ENCODE data around the gene PHGDH. TPM values are rescaled to one million over a fixed set of nuclear protein-coding genes. Genes with fewer than 3 reads are reported as not detected.

Gene PHGDH
- total RNA-seq, 1 donor from 2014 or later, result 163 TPM

DNA sequence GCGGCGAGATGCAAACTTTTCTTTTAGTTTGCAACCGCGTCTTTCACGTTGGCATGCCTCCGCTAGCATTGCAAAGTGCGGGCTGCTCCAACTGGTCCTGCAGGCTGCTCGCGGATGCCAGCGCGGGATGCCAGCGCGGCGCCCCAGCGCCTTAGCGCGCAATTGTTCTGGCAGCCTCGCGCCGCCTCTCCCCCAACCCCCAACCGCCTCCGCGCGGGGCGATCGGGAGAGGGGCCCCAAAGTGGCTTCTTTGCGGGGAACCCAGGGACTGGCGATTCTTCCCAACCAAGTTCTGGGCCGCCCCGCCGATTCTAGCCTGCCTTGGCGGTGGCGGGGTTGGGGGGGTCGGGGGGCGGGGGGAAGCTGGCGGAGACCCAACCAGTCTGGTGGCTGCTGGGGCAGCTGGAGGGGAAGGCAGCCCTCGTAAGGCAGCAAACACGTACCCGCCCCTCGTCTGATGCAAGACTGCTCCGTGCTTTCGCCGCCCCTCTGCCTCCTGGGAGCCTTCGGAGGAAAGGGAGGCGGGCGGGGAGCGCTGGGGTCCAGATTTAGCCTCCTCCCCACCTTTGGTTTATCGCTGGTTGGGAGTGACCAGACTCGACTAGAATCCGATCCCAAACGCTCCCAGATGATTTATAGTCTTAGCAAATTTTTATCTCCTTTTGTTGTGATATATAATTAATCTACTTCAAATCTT is 756 bp downstream of the PHGDH start:
- Histone ChIP-seq H3K27me3 (ENCODE audit: control insufficient read depth, insufficient read depth, low read length) (no peaks in the 10 kb centered on the region), H3K36me3 (ENCODE audit: control insufficient read depth, insufficient read depth, low read length) (no peaks in the 10 kb centered on the region), H3K4me3 (ENCODE audit: low read depth, low read length) (peak overlapping the region; percentile 71)
- DNase-seq (ENCODE audit: low read depth), result peak; percentile 58
- TF ChIP-seq, protein P1, sequence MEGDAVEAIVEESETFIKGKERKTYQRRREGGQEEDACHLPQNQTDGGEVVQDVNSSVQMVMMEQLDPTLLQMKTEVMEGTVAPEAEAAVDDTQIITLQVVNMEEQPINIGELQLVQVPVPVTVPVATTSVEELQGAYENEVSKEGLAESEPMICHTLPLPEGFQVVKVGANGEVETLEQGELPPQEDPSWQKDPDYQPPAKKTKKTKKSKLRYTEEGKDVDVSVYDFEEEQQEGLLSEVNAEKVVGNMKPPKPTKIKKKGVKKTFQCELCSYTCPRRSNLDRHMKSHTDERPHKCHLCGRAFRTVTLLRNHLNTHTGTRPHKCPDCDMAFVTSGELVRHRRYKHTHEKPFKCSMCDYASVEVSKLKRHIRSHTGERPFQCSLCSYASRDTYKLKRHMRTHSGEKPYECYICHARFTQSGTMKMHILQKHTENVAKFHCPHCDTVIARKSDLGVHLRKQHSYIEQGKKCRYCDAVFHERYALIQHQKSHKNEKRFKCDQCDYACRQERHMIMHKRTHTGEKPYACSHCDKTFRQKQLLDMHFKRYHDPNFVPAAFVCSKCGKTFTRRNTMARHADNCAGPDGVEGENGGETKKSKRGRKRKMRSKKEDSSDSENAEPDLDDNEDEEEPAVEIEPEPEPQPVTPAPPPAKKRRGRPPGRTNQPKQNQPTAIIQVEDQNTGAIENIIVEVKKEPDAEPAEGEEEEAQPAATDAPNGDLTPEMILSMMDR (IDR thresholded peaks at IDR 0.05; ENCODE audit: insufficient read depth, low read length, poor library complexity, severe bottlenecking), result no peak

DNA sequence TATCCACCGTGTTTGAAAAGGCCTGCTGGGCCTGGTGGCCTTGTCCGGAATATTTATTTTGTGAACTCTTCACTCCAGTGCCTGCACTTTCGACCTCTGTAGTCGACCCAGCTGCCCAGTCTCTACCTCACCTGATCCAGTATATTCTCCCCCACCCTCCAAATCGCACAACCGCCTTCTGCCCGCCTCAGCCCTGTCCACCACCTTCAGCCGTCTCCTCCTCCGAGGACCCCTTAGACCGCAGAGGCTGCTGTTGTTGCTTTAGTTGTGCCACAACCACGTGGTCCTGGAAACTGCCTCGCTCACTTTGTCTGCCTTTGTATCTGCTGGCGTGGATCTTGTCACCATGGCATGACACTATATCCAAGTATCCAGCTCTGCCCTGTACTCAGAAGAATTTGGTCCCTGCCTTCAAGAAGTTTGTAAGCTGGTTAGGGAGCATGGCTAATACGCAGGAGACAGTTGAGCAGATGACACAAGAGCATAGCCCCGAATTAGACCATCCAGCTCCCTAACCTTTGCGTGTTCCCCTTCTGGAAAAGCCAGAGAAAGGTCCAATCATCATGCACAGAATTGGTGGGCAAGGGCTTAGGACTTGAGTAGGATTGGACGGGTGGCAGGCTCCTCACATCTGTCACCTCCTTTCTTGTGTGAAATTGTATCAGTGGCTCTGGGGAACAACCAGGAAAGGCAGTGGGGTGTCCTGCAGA is 1.5 kb downstream of the PHGDH start:
- TF ChIP-seq, protein P1 (IDR thresholded peaks at IDR 0.05; ENCODE audit: insufficient read depth, low read length, poor library complexity, severe bottlenecking), result no peak
- DNase-seq (ENCODE audit: low read depth), result no peak
- Histone ChIP-seq H3K4me3 (ENCODE audit: low read depth, low read length) (peak overlapping the region; percentile 71), H3K36me3 (ENCODE audit: control insufficient read depth, insufficient read depth, low read length) (no peaks in the 10 kb centered on the region), H3K27me3 (ENCODE audit: control insufficient read depth, insufficient read depth, low read length) (no peaks in the 10 kb centered on the region)

DNA sequence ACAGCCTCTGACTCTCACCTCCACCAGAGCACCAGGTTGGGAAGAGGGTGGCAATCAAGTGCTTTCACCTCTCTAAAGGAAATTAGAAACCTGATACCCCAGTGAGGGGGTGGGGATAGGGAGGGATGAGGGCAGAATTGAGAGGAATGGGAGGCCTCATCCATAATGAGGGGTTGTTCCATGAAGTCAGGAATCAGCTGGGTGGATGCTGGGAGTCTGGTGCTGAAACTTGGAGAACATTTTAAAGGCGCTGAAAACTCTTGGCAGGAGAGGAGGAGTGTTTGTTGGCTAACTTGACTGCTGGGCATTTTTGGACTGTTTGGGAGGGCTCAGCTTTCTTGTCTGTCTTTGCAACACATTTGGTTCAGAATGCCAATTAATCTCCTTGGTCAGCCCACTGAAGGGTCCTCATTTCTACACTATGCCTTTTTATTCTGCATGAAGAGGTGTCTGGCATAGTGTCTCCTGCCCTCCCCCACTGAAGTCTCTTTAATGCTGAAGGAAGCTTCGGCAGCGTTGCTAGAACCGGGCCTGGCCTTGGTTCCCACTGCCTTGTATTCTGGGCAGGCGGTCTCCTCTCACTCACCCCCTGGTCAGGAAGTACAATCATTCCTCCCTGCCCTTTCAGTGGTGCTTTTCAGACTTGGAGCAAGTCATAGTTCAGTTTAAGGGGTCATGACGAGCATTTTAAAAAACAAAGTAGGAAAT is 2.2 kb downstream of the PHGDH start:
- H3K36me3 ChIP-seq (ENCODE audit: control insufficient read depth, insufficient read depth, low read length), result no peaks in the 10 kb centered on the region
- no peak for DNase-seq (ENCODE audit: low read depth)
- TF ChIP-seq, protein P1 (IDR thresholded peaks at IDR 0.05; ENCODE audit: insufficient read depth, low read length, poor library complexity, severe bottlenecking), result no peak
- H3K4me3 ChIP-seq (ENCODE audit: low read depth, low read length), result no peak overlapping the region
- H3K27me3 ChIP-seq (ENCODE audit: control insufficient read depth, insufficient read depth, low read length), result no peaks in the 10 kb centered on the region

DNA sequence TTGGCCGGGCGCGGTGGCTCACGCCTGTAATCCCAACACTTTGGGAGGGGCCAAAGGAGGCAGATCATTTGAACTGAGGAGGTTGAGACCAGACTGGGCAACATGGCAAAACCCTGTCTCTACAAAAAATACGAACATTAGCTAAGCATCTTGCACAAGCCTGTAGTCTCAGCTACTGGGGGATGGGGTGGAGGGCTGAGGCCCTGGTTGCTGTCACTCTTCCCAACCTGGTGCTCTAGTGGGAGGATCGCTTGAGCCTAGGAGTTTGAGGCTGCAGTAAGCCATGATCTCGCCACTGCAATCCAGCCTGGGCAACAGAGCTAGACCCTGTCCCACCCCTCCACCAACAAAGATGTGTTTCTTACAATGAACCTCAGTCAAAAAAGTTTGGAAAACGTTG is 2.8 kb downstream of the PHGDH start:
- Histone ChIP-seq H3K36me3 (ENCODE audit: control insufficient read depth, insufficient read depth, low read length) (no peaks in the 10 kb centered on the region), H3K4me3 (ENCODE audit: low read depth, low read length) (no peak overlapping the region), H3K27me3 (ENCODE audit: control insufficient read depth, insufficient read depth, low read length) (no peaks in the 10 kb centered on the region)
- TF ChIP-seq, protein P1 (IDR thresholded peaks at IDR 0.05; ENCODE audit: insufficient read depth, low read length, poor library complexity, severe bottlenecking), result no peak
- no peak for DNase-seq (ENCODE audit: low read depth)

DNA sequence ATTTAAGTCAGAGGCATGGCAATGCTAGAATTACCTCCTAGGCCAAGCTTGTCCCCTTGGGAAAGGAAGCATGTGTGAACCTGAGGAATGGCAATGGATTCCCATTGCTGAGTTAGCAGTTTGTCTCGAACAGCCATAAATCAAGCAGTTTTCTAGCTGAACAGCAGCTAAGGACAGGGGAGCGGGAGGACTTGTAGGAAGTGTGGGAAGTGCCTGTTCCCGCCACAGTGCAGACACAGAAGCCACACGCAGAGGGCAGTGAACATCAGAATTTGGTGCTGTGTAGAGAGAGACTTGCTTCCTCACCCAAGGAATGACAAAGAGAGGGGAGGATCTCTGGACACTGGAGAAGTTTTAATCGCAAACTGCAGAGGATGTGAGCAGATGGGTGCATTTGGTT is 3.8 kb downstream of the PHGDH start:
- no peak for DNase-seq (ENCODE audit: low read depth)
- Histone ChIP-seq H3K27me3 (ENCODE audit: control insufficient read depth, insufficient read depth, low read length) (no peaks in the 10 kb centered on the region), H3K4me3 (ENCODE audit: low read depth, low read length) (no peak overlapping the region), H3K36me3 (ENCODE audit: control insufficient read depth, insufficient read depth, low read length) (no peaks in the 10 kb centered on the region)
- TF ChIP-seq, protein P1 (IDR thresholded peaks at IDR 0.05; ENCODE audit: insufficient read depth, low read length, poor library complexity, severe bottlenecking), result no peak
